A673 (cell line): ENCODE measurements around the gene TSPAN11.
A peak's percentile ranks its signal among the peaks of the same experiment; 100 is the strongest.

Experiments
- EZH2 ChIP-seq: fragments of 200-600 bp; sonication (generic); IDR thresholded peaks from 2 replicates; pipeline ENCODE4 v1.6.1; 2017; ENCODE audit warnings: borderline replicate concordance, low read depth, mild to moderate bottlenecking, mixed read lengths, antibody characterized with exemption, low read length; ENCODE audit not compliant: poor library complexity, severe bottlenecking
- TF ChIP-seq, protein P1 (sequence below): fragments of 300-800, 200-600 bp; sonication (generic); conservative IDR thresholded peaks from 2 replicates; pipeline ENCODE4 v1.5.1; 2017; ENCODE audit warnings: low read depth, mild to moderate bottlenecking, antibody characterized with exemption, low read length, moderate library complexity, mixed read lengths

- TF ChIP-seq, protein P1, sequence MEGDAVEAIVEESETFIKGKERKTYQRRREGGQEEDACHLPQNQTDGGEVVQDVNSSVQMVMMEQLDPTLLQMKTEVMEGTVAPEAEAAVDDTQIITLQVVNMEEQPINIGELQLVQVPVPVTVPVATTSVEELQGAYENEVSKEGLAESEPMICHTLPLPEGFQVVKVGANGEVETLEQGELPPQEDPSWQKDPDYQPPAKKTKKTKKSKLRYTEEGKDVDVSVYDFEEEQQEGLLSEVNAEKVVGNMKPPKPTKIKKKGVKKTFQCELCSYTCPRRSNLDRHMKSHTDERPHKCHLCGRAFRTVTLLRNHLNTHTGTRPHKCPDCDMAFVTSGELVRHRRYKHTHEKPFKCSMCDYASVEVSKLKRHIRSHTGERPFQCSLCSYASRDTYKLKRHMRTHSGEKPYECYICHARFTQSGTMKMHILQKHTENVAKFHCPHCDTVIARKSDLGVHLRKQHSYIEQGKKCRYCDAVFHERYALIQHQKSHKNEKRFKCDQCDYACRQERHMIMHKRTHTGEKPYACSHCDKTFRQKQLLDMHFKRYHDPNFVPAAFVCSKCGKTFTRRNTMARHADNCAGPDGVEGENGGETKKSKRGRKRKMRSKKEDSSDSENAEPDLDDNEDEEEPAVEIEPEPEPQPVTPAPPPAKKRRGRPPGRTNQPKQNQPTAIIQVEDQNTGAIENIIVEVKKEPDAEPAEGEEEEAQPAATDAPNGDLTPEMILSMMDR: peak; percentile 25; the same call in 1 of the 2 replicates
- TF ChIP-seq EZH2: no peak
Measured at GRCh38 chr12:30909349-30910037, 17.1 kb upstream of the TSPAN11 start.
